RWPE2 (cell line): Measurements from ENCODE around the gene ARFIP2.
A peak's percentile ranks its signal among the peaks of the same experiment; 100 is the strongest.

Source experiments
- ATAC-seq: fragments of 200-7000 bp; cut with Tn5 transposase; 3 replicates; pipeline ENCODE4 v1.9.1; 2021; ENCODE audit warnings: low read depth
- DNase-seq: peaks from one replicate; pipeline ENCODE4 v3.0.0-alpha.2; 2020; ENCODE audit warnings: low spot score
- H3K27ac ChIP-seq: fragments of 450-650 bp; 2 replicates; pipeline ENCODE4 v1.5.1; 2017; ENCODE audit warnings: mild to moderate bottlenecking; ENCODE audit not compliant: poor library complexity, severe bottlenecking
- H3K27me3 ChIP-seq: fragments of 250-450 bp; sonication (Bioruptor Pico); 2 replicates; pipeline ENCODE4 v1.5.1; 2021; ENCODE audit warnings: mild to moderate bottlenecking, moderate library complexity; ENCODE audit not compliant: insufficient read depth, poor library complexity, severe bottlenecking
- H3K36me3 ChIP-seq: fragments of 250-450 bp; sonication (Bioruptor Pico); 2 replicates; pipeline ENCODE4 v1.5.1; 2020; ENCODE audit warnings: low read depth, mild to moderate bottlenecking, moderate library complexity
- H3K4me1 ChIP-seq: fragments of 250-450 bp; sonication (Bioruptor Pico); 2 replicates; pipeline ENCODE4 v1.5.1; 2021; ENCODE audit warnings: mild to moderate bottlenecking, moderate library complexity; ENCODE audit not compliant: insufficient read depth, poor library complexity, severe bottlenecking
- H3K4me3 ChIP-seq: fragments of 250-450 bp; sonication (Bioruptor Pico); 2 replicates; pipeline ENCODE4 v1.5.1; 2021; ENCODE audit warnings: mild to moderate bottlenecking, moderate library complexity; ENCODE audit not compliant: severe bottlenecking
- H3K9me3 ChIP-seq: fragments of 250-450 bp; sonication (Bioruptor Pico); 2 replicates; pipeline ENCODE4 v1.5.1; 2021; ENCODE audit warnings: mild to moderate bottlenecking, moderate library complexity; ENCODE audit not compliant: severe bottlenecking
- CTCF ChIP-seq: fragments of 450-650 bp; IDR thresholded peaks from one replicate; pipeline ENCODE4 v1.5.1; 2017; ENCODE audit warnings: mild to moderate bottlenecking, moderate library complexity; ENCODE audit not compliant: poor library complexity, severe bottlenecking

Gene ARFIP2

DNA sequence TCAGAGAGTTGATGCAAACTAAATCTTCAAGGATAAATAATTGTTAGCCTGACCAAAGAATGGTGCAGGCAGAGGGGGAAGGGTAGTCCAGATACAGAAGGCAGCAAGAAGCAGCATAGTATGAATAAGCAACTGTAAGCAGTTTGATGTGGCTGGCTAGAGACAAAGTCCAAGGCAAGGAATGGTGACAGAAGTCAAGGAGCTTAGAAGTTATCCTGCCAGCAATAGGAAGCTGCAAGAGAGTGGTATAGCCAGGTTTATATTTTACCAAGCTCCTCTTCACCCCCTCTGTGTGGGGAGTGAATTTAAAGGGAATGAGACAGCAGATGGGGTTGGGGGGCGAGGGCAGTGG, 22.1 kb downstream of the ARFIP2 start:
- Histone ChIP-seq H3K4me1 (no peaks in the 10 kb centered on the region), H3K36me3 (peaks cover 9% of the 10 kb centered on the region; the same call in 1 of the 2 replicates), H3K4me3 (no peak overlapping the region), H3K27me3 (no peaks in the 10 kb centered on the region), H3K27ac (no peak overlapping the region), H3K9me3 (no peaks in the 10 kb centered on the region)
- no peak for TF ChIP-seq CTCF
- no peak for ATAC-seq
- no peak for DNase-seq

- Histone ChIP-seq H3K27ac (no peak overlapping the region), H3K9me3 (no peaks in the 10 kb centered on the region), H3K36me3 (peaks cover 9% of the 10 kb centered on the region; the same call in 1 of the 2 replicates), H3K4me1 (no peaks in the 10 kb centered on the region), H3K4me3 (no peak overlapping the region), H3K27me3 (no peaks in the 10 kb centered on the region)
- no peak for TF ChIP-seq CTCF
- DNase-seq (no peak), ATAC-seq (peak; percentile 19; the same call in 1 of the 3 replicates)
Measured at GRCh38 chr11:6458352-6459098, 22.6 kb downstream of the ARFIP2 start.

- DNase-seq (no peak), ATAC-seq (no peak)
- Histone ChIP-seq H3K36me3 (peaks cover 9% of the 10 kb centered on the region; the same call in 1 of the 2 replicates), H3K9me3 (no peaks in the 10 kb centered on the region), H3K4me3 (no peak overlapping the region), H3K27me3 (no peaks in the 10 kb centered on the region), H3K4me1 (no peaks in the 10 kb centered on the region), H3K27ac (no peak overlapping the region)
- TF ChIP-seq CTCF, result no peak
Measured at GRCh38 chr11:6457581-6458320, 23.4 kb downstream of the ARFIP2 start.

DNA sequence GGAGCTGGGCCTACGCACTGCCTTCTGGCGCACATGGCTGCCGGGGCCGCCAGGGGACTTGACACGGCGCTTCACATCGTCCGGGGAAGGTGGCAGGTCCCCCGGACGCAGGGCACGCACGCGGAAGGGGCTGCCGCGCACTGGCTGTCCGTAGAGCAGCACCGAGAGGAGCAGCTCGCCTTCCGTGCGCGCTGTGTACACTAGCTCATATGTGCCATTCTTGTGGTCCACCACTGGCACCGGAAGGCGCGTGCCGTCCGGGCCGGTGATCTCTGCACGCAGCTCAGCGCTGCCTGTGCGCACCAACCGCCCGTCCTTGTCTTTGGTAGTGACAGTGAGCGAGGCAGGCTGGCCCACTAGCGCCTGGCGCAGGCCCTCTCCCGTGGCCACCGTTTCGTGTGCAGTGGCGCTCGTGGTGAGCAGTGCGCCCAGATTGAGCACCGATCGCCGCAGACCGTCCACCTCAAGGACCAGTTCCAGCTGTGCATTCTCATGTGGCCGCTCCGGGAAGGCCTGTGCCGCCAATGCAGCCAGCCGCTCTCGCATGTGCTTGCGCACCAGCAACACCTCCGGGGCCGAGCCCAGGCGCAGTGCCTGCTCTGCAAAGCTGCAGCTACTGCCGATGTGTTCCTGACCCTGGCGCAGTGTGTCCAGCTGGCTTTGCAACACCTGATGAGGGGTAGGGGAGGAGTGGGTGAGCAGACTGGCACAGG, 24.6 kb downstream of the ARFIP2 start:
- no peak for DNase-seq

More for the DNA sequence above, 24.6 kb downstream of the ARFIP2 start:
- H3K9me3 ChIP-seq, result no peaks in the 10 kb centered on the region
- TF ChIP-seq CTCF, result no peak
- no peak overlapping the region for H3K4me3 ChIP-seq
- H3K27ac ChIP-seq, result no peak overlapping the region
- H3K27me3 ChIP-seq, result no peaks in the 10 kb centered on the region
- H3K4me1 ChIP-seq, result no peaks in the 10 kb centered on the region
- peaks cover 10% of the 10 kb centered on the region for H3K36me3 ChIP-seq
- no peak for ATAC-seq
